ENCODE data around the gene INPP4A.

INPP4A gene

GRCh38 chr2:98604547-98604946 lies 159.9 kb downstream of the INPP4A start:
- no peak for DNase-seq

GRCh38 chr2:98605076-98605475 lies 160.4 kb downstream of the INPP4A start:
- DNase-seq: no peak

- DNase-seq: no peak
Observed at GRCh38 chr2:98606431-98606830, 161.8 kb downstream of the INPP4A start.

DNA sequence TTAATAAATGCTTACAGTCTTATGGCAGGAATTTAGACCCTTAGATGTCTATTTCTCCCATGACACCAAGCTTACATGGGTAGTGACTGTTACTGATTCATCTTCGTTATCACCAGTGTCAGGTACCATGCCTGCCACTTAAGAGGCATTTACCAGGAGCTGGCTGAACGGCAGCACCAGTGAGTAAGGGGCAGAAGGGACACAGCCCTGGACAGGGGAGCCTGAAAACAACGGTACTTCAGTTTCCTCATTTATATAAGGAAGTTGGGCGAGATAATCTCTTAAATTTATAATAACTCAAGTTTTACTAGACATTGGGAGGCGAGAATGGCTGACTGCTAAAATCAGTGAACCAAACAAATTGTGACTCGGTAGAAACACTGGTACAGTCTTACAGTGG lies 162.4 kb downstream of the INPP4A start:
- DNase-seq: no peak

- DNase-seq: no peak
Observed at GRCh38 chr2:98607741-98608115, 163.1 kb downstream of the INPP4A start.

GRCh38 chr2:98608116-98608961 lies 163.7 kb downstream of the INPP4A start, which contains the start of the genes COA5 and UNC50:
Gene COA5 (minus strand): TSS chr2:98608512. CDS start chr2:98608405, 107 bp downstream.
Gene UNC50 (plus strand): TSS chr2:98608589. CDS start chr2:98609760, 1,171 bp downstream.
- DNase-seq: peak; percentile 93

DNA sequence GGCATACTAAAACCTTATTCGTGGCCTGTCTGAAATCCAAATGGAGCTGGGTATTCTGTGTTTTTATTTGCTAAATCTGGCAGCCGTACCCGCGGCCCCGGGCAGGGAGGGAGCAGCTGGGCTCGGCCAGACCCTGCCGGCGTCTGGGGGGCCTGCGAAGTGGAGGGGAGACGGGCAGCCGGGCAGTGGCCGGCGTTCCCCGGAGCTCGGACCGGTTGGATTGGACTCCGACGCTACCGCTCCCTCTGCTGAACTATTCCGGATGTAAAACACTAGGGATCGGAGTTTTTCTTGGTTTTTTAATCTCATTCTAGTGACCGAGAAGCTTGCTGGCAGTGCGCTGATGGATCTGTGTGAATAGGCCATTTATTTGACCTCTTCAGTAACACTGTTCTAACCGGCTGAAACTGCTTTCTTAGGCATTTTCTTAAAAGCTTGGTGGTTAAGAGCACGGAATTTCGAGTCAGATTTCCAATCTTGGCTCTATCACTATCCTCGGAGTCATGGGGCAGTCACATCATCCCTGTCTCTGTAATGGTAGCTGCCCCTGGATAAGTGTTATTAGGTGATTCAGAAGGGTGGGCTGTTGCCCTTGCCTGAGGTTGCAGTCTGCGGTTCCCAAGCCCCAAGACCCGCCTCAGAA lies 164.4 kb downstream of the INPP4A start:
- peak; percentile 14 for DNase-seq

GRCh38 chr2:98614024-98614739 lies 169.5 kb downstream of the INPP4A start:
- DNase-seq: no peak

GRCh38 chr2:98615481-98615880 lies 170.8 kb downstream of the INPP4A start:
- DNase-seq: no peak

DNA sequence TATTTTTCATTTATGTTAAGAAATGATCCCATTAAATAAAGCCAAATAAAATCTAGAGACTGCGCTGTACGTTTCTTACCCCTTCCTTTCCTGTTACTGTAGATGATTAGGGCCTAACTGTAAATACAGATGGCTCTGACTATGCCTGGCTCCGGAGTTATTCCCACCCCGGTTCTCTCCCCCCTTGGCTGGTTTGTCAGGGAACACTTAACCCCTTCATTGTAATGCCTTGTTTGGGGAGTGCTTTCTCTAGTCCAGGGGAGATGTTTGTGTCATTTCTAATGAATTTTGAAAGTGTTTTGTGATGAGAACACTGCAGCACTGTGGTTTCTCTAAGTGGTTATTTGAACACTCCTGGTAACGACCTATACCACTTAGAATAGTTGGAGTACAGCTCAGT lies 172.5 kb downstream of the INPP4A start:
- DNase-seq: no peak

DNA sequence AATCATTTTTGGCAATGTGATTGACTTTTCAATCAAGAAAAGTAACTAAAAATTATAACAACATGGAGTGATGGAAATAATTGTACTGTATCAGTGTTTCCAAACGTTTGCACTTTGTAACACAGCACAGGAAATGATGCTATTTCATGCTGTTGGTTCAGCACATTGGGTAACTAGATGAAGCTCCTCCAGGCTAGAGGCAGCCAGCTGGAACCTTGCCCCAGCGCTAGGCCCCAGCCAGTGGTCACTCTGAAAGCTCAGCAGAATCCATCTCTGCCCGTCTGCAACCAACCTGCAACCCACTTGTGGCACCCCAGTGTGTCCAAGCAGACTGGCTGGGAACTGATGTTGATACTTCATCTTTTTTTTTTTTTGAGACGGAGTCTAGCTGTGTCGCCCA lies 179.0 kb downstream of the INPP4A start:
- DNase-seq: no peak

GRCh38 chr2:98632351-98632750 lies 187.7 kb downstream of the INPP4A start:
- DNase-seq: no peak

DNA sequence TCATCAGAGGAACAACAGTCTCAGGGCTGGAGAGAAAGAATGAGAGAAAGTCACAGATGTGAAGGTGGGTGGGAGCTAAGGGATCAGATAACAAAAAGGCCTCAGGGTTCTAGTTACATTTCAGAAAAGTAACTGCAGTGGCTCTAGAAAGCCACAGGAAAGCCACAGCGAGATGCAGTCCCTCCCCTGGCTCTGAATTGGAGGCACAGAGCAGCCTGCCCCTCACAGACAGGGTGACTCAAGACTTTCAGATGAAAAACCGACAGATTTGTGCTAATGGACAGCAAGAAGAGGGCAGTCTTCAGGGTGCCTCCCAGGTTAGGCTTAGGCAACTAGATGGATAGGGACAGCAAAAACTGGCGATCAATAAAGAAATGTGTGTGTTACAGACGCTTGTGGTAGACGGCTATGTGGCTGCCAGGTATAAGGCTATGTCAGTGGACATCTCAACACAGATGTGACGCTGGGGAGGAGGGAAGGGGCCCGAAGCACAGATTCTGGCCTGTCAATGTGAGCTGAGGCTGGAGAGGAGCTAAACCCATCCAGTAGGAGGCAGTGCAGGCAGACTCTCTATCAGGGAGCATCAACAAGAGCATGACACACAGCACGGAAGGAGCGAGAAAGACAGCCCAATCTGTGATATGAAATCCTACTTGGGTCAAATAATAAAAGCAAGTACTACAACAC lies 189.9 kb downstream of the INPP4A start:
- DNase-seq: peak; percentile 62

DNA sequence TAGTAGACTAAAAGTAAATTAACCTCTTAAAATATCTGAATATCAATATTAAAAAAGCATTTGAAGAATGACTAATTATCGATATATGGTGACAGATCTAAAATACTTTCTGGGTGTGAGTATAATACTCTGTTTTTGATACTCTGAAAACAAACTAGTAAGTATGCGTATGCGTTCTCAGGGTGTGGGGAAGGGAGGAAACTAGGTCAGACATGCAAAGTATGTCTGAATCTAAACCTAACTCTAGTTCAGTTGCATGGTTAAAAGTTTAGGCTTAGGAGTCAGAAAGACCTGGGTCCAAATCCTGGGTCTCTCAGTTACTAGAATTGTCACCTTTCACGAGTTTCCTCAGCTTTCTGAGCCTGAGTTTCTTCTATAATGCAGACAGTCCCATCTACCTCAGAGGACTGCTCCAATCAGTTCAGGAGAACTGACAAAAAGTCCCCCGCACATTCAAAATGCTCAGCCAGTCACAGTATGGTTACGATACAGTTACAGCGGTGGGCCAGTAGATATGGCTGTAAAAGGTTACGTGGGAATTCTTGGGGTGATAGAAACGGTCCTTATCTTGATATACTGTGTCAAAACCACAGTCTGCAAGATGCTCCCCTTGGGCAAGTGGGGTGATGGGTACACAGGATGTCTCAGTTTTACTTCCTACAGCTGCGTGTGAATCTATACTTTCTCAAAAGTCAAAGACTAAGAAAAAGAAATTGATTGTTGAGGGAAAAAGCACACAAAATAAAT lies 192.9 kb downstream of the INPP4A start:
- peak; percentile 81 for DNase-seq

DNA sequence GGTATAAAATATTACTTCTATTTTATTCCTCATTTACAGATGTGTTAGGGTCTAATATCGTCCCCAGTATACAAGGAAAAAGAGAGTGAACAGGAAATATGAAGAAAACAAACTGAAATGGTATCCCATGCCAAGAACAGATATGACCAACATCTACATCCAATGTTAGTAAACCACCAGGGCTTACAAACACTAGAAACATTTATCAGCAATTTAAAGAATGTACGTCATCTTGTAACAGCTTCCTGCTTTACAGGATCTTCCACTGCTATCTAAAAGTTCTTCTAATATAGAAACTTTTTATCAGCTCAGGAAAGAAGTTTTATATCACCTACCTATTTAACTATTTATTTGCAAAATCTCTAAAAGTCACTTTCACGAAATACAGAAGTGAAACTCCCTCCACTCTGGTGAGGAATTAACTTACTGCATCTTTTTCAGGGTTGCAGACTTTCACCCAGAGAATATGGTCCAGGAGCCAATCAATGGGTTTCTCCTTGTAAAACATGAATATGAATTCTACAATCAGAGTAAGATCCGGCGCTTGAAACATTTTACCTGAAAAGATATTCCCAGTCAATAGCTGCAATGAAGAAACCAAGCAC lies 198.9 kb downstream of the INPP4A start:
- no peak for DNase-seq
